Astrocyte (in vitro differentiated cells and primary cell): ENCODE measurements around the gene CFD.

Experiments
- EZH2 ChIP-seq: IDR thresholded peaks from 2 replicates; pipeline ENCODE4 v1.6.1; 2012; ENCODE audit warnings: mild to moderate bottlenecking, low read length, inconsistent platforms; ENCODE audit not compliant: insufficient read depth
- TF ChIP-seq, protein P1 (sequence below): IDR thresholded peaks from 2 replicates; pipeline ENCODE4 v1.5.1; 2011; ENCODE audit warnings: low read depth, mild to moderate bottlenecking, inconsistent platforms, low read length, moderate library complexity; ENCODE audit not compliant: insufficient read depth

DNA sequence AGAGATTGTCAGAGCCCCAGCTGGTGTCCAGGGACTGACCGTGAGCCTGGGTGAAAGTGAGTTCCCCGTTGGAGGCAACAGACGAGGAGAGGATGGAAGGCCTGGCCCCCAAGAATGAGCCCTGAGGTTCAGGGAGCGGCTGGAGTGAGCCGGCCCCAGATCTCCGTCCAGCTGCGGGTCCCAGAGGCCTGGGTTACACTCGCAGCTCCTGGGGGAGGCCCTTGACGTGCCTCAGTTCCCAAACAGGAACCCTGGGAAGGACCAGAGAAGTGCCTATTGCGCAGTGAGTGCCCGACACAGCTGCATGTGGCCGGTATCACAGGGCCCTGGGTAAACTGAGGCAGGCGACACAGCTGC is 8.5 kb upstream of the CFD start:
- TF ChIP-seq, protein P1, sequence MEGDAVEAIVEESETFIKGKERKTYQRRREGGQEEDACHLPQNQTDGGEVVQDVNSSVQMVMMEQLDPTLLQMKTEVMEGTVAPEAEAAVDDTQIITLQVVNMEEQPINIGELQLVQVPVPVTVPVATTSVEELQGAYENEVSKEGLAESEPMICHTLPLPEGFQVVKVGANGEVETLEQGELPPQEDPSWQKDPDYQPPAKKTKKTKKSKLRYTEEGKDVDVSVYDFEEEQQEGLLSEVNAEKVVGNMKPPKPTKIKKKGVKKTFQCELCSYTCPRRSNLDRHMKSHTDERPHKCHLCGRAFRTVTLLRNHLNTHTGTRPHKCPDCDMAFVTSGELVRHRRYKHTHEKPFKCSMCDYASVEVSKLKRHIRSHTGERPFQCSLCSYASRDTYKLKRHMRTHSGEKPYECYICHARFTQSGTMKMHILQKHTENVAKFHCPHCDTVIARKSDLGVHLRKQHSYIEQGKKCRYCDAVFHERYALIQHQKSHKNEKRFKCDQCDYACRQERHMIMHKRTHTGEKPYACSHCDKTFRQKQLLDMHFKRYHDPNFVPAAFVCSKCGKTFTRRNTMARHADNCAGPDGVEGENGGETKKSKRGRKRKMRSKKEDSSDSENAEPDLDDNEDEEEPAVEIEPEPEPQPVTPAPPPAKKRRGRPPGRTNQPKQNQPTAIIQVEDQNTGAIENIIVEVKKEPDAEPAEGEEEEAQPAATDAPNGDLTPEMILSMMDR: no peak
- TF ChIP-seq EZH2: no peak
